ENCODE results near the gene ATP6V1C2. TPM values are rescaled to one million over a fixed set of nuclear protein-coding genes. Genes with fewer than 3 reads are reported as not detected.

Gene ATP6V1C2
- total and polyA plus RNA-seq, 11 donors, result 0.32 to 2.1 (median 0.48) TPM; not detected in 1

DNA sequence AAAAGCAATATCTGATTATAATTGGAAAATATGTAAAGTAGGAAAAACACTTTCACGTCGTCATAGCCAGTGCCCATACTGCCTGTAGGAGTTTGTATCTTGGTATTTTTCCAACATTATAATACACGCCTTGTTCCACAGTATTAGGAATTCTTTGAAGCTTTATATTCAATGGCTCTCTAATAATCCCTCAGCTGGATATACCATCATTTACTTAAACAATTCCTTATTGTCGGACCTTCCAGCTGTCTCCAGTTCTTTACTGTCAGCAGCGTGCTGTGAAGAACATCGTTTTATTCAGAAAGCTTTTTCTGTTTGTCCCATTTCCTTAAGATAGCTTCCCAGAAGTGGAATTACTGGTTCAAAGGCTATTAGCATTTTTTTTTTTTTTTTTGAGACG is 31.7 kb downstream of the ATP6V1C2 start:
- H3K27ac ChIP-seq, result no peak overlapping the region
- TF ChIP-seq CTCF (IDR thresholded peaks at IDR 0.05) (no peak), POLR2A (IDR thresholded peaks at IDR 0.05) (no peak)
- no peaks in the 10 kb centered on the region for H3K4me1 ChIP-seq
- no peak for DNase-seq
- intact Hi-C loops (cut with DNase I), result no loop called here
- H3K4me3 ChIP-seq, result no peak overlapping the region
- peaks cover 0 to 8% (median 0%) of the 10 kb centered on the region in 9 donors for H3K27me3 ChIP-seq
- H3K9me3 ChIP-seq, result no peaks in the 10 kb centered on the region
- no peaks in the 10 kb centered on the region for H3K36me3 ChIP-seq
- 60 to 76% (median 69%) methylated on average over 7 of the region's 7 CpGs for WGBS, 4 donors
- ATAC-seq, result no peak

GRCh38 chr2:10753876-10754275 is 32.4 kb downstream of the ATP6V1C2 start:
- peaks cover 0 to 8% (median 0%) of the 10 kb centered on the region in 9 donors for H3K27me3 ChIP-seq
- DNase-seq (peak in 1 of 5 donors; percentile 16), ATAC-seq (no peak)
- no peaks in the 10 kb centered on the region for H3K36me3 ChIP-seq
- TF ChIP-seq POLR2A (IDR thresholded peaks at IDR 0.05) (no peak), CTCF (IDR thresholded peaks at IDR 0.05) (no peak)
- H3K4me1 ChIP-seq, result no peaks in the 10 kb centered on the region
- intact Hi-C loops (cut with DNase I), result no loop called here
- H3K9me3 ChIP-seq, result no peaks in the 10 kb centered on the region
- WGBS, 4 donors, result 83 to 88% (median 87%) methylated on average over 8 of the region's 8 CpGs
- H3K4me3 ChIP-seq, result no peak overlapping the region
- no peak overlapping the region for H3K27ac ChIP-seq

- Histone ChIP-seq H3K4me1 (no peaks in the 10 kb centered on the region), H3K4me3 (no peak overlapping the region), H3K27ac (no peak overlapping the region), H3K27me3 (peaks cover 0 to 8% (median 0%) of the 10 kb centered on the region in 9 donors), H3K9me3 (no peaks in the 10 kb centered on the region), H3K36me3 (no peaks in the 10 kb centered on the region)
- 61 to 63% (median 62%) methylated on average over 7 of the region's 7 CpGs for WGBS, 4 donors
- DNase-seq (no peak), ATAC-seq (no peak)
- no peak for TF ChIP-seq CTCF (IDR thresholded peaks at IDR 0.05)
- TF ChIP-seq POLR2A (IDR thresholded peaks at IDR 0.05), result no peak
- intact Hi-C loops (cut with DNase I), result no loop called here
Observed at GRCh38 chr2:10755621-10756020, 34.2 kb downstream of the ATP6V1C2 start.

DNA sequence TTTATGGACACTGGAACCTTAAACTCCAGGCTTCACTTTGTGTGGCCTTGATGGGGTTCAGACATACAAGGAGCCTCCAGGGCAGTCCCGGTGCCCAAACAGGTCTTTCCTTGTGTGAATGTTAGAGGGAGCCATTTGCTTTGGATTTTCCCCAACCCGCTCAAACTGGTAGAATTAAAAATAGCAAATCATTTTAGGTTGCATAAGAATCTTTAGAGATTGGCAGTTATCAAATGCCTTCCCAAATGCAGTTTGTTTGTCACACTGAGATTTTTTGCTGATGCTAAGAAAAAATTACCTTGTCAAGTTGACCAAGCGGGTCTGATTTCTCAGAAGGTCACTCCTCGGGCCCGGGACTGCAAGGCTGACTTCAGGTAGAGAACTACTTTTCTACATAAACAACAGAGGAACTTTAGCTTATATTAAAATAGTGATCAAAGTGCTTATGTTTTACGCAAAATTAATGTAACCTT is 36.4 kb downstream of the ATP6V1C2 start:
- DNase-seq (no peak), ATAC-seq (no peak)
- TF ChIP-seq CTCF (IDR thresholded peaks at IDR 0.05), result no peak
- no peak for TF ChIP-seq POLR2A (IDR thresholded peaks at IDR 0.05)
- peaks cover 0 to 8% (median 0%) of the 10 kb centered on the region in 9 donors for H3K27me3 ChIP-seq
- no peaks in the 10 kb centered on the region for H3K9me3 ChIP-seq
- H3K4me3 ChIP-seq, result no peak overlapping the region
- no peaks in the 10 kb centered on the region for H3K36me3 ChIP-seq
- H3K27ac ChIP-seq, result no peak overlapping the region
- intact Hi-C loops (cut with DNase I), result no loop called here
- 87 to 93% (median 93%) methylated on average over 6 of the region's 6 CpGs for WGBS, 4 donors
- H3K4me1 ChIP-seq, result peaks cover 0 to 5% (median 0%) of the 10 kb centered on the region in 12 donors

Measured in heart left ventricle (tissue), 16 donors.